K562 (cell line): Measurements from ENCODE around the gene MOSPD3. TPM values are rescaled to one million over a fixed set of nuclear protein-coding genes. Genes with fewer than 3 reads are reported as not detected.
A peak's percentile ranks its signal among the peaks of the same experiment; 100 is the strongest.

Experiments
- CAMTA2 ChIP-seq: fragments of 250-450 bp; sonication (Bioruptor Pico); conservative IDR thresholded peaks from 2 replicates; pipeline ENCODE4 v1.5.1; 2022
- CCNT2 ChIP-seq: IDR thresholded peaks from 2 replicates; pipeline ENCODE4 v1.6.1; 2011; ENCODE audit warnings: borderline replicate concordance, low read depth, mild to moderate bottlenecking, moderate library complexity, mixed read lengths, low read length; ENCODE audit not compliant: insufficient read length; ENCODE audit errors: extremely low read depth
- DEAF1 ChIP-seq: fragments of 450-650 bp; formaldehyde crosslinking; IDR thresholded peaks from 2 replicates; pipeline ENCODE4 v1.4.0; 2020; ENCODE audit warnings: mild to moderate bottlenecking, moderate library complexity
- EP300 ChIP-seq: IDR thresholded peaks from 2 replicates; pipeline ENCODE4 v1.6.1; 2012; ENCODE audit warnings: low read length, improper control_type of control experiment
- ERF ChIP-seq: fragments of 450-650 bp; formaldehyde crosslinking; IDR thresholded peaks from 2 replicates; pipeline ENCODE4 v1.4.0; 2020; ENCODE audit warnings: mild to moderate bottlenecking, mixed read lengths
- GATA2 ChIP-seq: sonication (generic); formaldehyde crosslinking; IDR thresholded peaks from 2 replicates; pipeline ENCODE4 v1.4.0; 2020; ENCODE audit warnings: mild to moderate bottlenecking, missing genetic modification reagents
- MIER1 ChIP-seq: fragments of 450-650 bp; IDR thresholded peaks from 2 replicates; pipeline ENCODE4 v1.6.1; 2016; ENCODE audit warnings: antibody characterized with exemption, mild to moderate bottlenecking, low read depth
- SRSF9 ChIP-seq: fragments of 200-400 bp; formaldehyde crosslinking; IDR thresholded peaks from 2 replicates; pipeline ENCODE4 v1.6.1; 2017; ENCODE audit warnings: low read depth, low read length, borderline replicate concordance
- STAT5B ChIP-seq: fragments of 250-450 bp; sonication (Bioruptor Pico); IDR thresholded peaks from 2 replicates; pipeline ENCODE4 v1.8.0; 2021; ENCODE audit warnings: mild to moderate bottlenecking, inconsistent platforms
- TCF3 ChIP-seq: sonication (generic); formaldehyde crosslinking; IDR thresholded peaks from 2 replicates; pipeline ENCODE4 v1.4.0; 2020; ENCODE audit warnings: mild to moderate bottlenecking, missing genetic modification reagents
- THAP12 ChIP-seq: fragments of 250-450 bp; sonication (Bioruptor Pico); IDR thresholded peaks from 2 replicates; pipeline ENCODE4 v1.9.0; 2021; ENCODE audit warnings: mild to moderate bottlenecking, inconsistent platforms
- ZBTB17 ChIP-seq: fragments of 450-650 bp; formaldehyde crosslinking; IDR thresholded peaks from 2 replicates; pipeline ENCODE4 v1.4.0; 2020; ENCODE audit warnings: mild to moderate bottlenecking
- ZNF318 ChIP-seq, 2 experiments: fragments of 450-650 bp; IDR thresholded peaks; 2 replicates each; pipeline ENCODE4 v1.6.1; 2016; ENCODE audit warnings: mild to moderate bottlenecking in 2 of 2, borderline replicate concordance in 1 of 2, low read depth in 1 of 2, moderate library complexity in 1 of 2
- ZNF696 ChIP-seq: fragments of 250-450 bp; sonication (Bioruptor Pico); conservative IDR thresholded peaks from 2 replicates; pipeline ENCODE4 v1.4.0; 2020; ENCODE audit warnings: mild to moderate bottlenecking, moderate library complexity
- polyA plus RNA-seq, 8 experiments: library from polyadenylated mRNA; depleted of rRNA in 4 of 8; stranded (reverse) in 5 of 8; unstranded in 3 of 8; fragments of >200 nt; fragmentation: Nextera tagmentation in 2 of 8; fragmentation: Illumina TruSeq in 1 of 8; extraction: Ambion mirVana in 2 of 8; extraction: Trizol in 1 of 8; gene quantifications; 2 replicates each; pipeline versions ENCODE4 v1.2.1 to v1.2.3, GENCODE V29; 2011 to 2014; ENCODE audit warnings: inconsistent platforms in 1 of 8, missing spikeins in 1 of 8
- total RNA-seq, 7 experiments: library from RNA; depleted of rRNA in 6 of 7; stranded (reverse); fragments of >200 nt in 6 of 7; fragmentation: Illumina TruSeq in 2 of 7; extraction: Trizol in 2 of 7; gene quantifications; 2 replicates each; pipeline versions ENCODE4 v1.2.1 to v1.2.3, GENCODE V29; 2011 to 2021; ENCODE audit warnings: low replicate concordance in 1 of 7

Gene MOSPD3
- total and polyA plus RNA-seq, 9 of the 15 experiments (the other 6 are each of a cell fraction or from before 2014, with no cell fraction given) = 1.4 to 32.1 (median 7.3) TPM

DNA sequence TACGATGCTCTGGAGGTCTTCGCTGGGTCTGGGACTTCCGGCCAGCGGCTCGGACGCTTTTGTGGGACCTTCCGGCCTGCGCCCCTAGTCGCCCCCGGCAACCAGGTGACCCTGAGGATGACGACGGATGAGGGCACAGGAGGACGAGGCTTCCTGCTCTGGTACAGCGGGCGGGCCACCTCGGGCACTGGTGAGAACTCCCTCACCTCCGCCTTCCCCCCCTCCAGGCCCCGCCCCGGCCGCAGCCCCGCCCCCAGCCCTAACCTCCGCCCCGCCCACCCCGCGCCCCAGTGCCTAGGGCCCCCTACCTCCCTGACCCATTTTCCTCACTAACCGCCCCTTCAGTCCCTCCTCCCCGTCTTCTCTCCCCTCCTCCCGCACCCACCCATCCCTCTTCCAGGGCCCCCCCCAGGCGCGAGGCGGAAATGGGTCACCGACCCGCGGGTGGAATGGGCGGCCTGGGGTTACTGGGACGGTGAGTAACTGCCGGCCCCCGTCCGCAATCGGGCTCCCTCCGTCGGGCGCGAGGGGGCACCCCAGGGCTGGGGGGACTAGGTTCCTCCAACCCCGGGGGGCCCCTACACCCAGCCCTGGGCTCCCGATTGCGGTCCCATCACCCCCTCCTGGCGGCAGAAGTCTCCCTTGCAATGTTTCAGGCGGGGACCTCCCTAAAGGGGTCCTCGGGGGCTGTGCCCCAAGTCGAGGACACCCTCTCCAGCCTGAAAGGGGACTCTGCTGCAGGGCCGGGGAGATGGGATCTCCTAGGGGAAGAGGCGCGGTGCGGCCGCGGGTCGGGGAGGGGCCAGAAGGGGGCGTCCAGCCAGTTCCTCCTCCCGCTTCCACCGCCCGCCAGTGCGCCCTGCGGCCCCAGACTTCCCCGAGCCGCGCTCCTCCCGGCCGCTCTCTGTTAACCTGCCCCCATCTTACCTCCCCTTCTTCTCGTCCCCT lies 8.0 kb upstream of the MOSPD3 start (continued):
- TF ChIP-seq CCNT2 = peak; percentile 35
- no peak for TF ChIP-seq ZNF318 (IDR thresholded peaks at IDR 0.05; ENCODE audit: borderline replicate concordance in 1 of 2, low read depth in 1 of 2)
- 0 out of 2 replicates have a peak, but pooled peaks have one; percentile 35 for TF ChIP-seq DEAF1 (CRISPR knock-in tag)
- no peak; the same call in 1 of the 2 replicates for TF ChIP-seq THAP12
- no peak for TF ChIP-seq STAT5B (CRISPR knock-in tag)
- TF ChIP-seq ZNF696 (CRISPR knock-in tag) = no peak
- TF ChIP-seq SRSF9 = no peak
- TF ChIP-seq EP300 = 0 out of 2 replicates have a peak, but pooled peaks have one; percentile 14
- no peak for TF ChIP-seq ZBTB17
- peak; percentile 78 for TF ChIP-seq GATA2
- TF ChIP-seq ERF (CRISPR knock-in tag) = 0 out of 2 replicates have a peak, but pooled peaks have one; percentile 40
- no peak for TF ChIP-seq TCF3
- no peak for TF ChIP-seq CAMTA2 (CRISPR knock-in tag)
- no peak for TF ChIP-seq MIER1
